ENCODE measurements around the gene CUEDC1. TPM values are rescaled to one million over a fixed set of nuclear protein-coding genes. Genes with fewer than 3 reads are reported as not detected.

Gene CUEDC1
- total and polyA plus RNA-seq, 9 of the 15 experiments (the other 6 are each of a cell fraction or from before 2014, with no cell fraction given): 0.20 to 4.1 (median 1.6) TPM; not detected in 1

- Histone ChIP-seq H3K4me2 (ENCODE audit: insufficient read depth, low read length) (no peak overlapping the region), H3K79me2 (ENCODE audit: control insufficient read depth, insufficient read depth, low read length) (peaks cover 59% of the 10 kb centered on the region), H2AFZ (ENCODE audit: low read depth, low read length) (no peak overlapping the region), H3K9ac (ENCODE audit: insufficient read depth in 1 of 2, low read depth in 2 of 2, low read length in 2 of 2) (no peak overlapping the region), H3K4me1 (replicated peaks in 1 of 2; ENCODE audit: control insufficient read depth in 2 of 2, insufficient read depth in 2 of 2, low read length in 2 of 2) (peaks cover 8 to 14% of the 10 kb centered on the region in 2 experiments; a peak in 3 of 5 replicates), H3K27ac (ENCODE audit: extremely low read depth, low read depth, low read length) (no peak overlapping the region), H3K4me3 (no peak overlapping the region), H3K27me3 (ENCODE audit: control insufficient read depth in 2 of 2, insufficient read depth in 2 of 2, low read length in 2 of 2) (no peaks in the 10 kb centered on the region), H3K9me1 (ENCODE audit: control insufficient read depth, insufficient read depth, low read length) (no peaks in the 10 kb centered on the region), H4K20me1 (replicated peaks; ENCODE audit: control insufficient read depth, insufficient read depth, low read length) (peaks cover 5% of the 10 kb centered on the region; the same call in 1 of the 2 replicates), H3K9me3 (replicated peaks; ENCODE audit: control insufficient read depth, insufficient read depth, low read depth, low read length) (no peaks in the 10 kb centered on the region), H3K36me3 (ENCODE audit: control insufficient read depth, insufficient read depth, low read length) (peaks cover 66% of the 10 kb centered on the region)
- ChIA-PET CTCF (ENCODE audit: low intra/inter-chr PET ratio) (no interaction called here), POLR2A (interaction anchor here (0.7 to 1.2 kb wide), 2 partner anchors 8 to 95 kb away, joined by 3 to 4 read pairs; no protein-coding TSS in a partner anchor)
- FAIRE-seq (peak; percentile 62), DNase-seq (ENCODE audit: extremely low read depth in 1 of 4, low spot score in 3 of 4) (no peak), ATAC-seq (no peak)
- intact Hi-C loops (cut with micrococcal nuclease) (no loop called here), in situ Hi-C loops (cut with MboI) (no loop called here)
- WGBS (ENCODE audit: insufficient coverage, low coverage, missing lambda C conversion rate): 93% methylated on average over 1 of the region's 1 CpG
- BruUV-seq (replicated peaks): no TSS peak
- no peak for TF ChIP-seq MCM3 (IDR thresholded peaks at IDR 0.05)
- no peak for TF ChIP-seq TCFL5 (CRISPR knock-in tag; conservative IDR thresholded peaks at IDR 0.05)
- TF ChIP-seq THRA (IDR thresholded peaks at IDR 0.05): no peak
- no peak for TF ChIP-seq POLR2B (IDR thresholded peaks at IDR 0.05; ENCODE audit: low read depth, partially characterized antibody)
- TF ChIP-seq ZNF217 (CRISPR knock-in tag; IDR thresholded peaks at IDR 0.05): no peak
- TF ChIP-seq NRF1 (conservative IDR thresholded peaks at IDR 0.05 in 1 of 2, IDR thresholded peaks at IDR 0.05 in 1 of 2): no peak
- no peak for TF ChIP-seq SMARCE1 (IDR thresholded peaks at IDR 0.05)
- TF ChIP-seq STAG1 (CRISPR knock-in tag; IDR thresholded peaks at IDR 0.05; ENCODE audit: borderline replicate concordance): no peak
- no peak for TF ChIP-seq ZBTB49 (CRISPR knock-in tag; IDR thresholded peaks at IDR 0.05; ENCODE audit: borderline replicate concordance)
- TF ChIP-seq ETV6 (IDR thresholded peaks at IDR 0.05; ENCODE audit: borderline replicate concordance in 1 of 2, low read depth in 2 of 2, low read length in 1 of 2): no peak
- no peak for TF ChIP-seq ETV6 (CRISPR knock-in tag; IDR thresholded peaks at IDR 0.05; ENCODE audit: borderline replicate concordance)
- no peak for TF ChIP-seq RCOR1 (IDR thresholded peaks at IDR 0.05; ENCODE audit: borderline replicate concordance in 1 of 2, low read depth in 2 of 2, low read length in 2 of 2)
- no peak for TF ChIP-seq CLOCK (CRISPR knock-in tag; IDR thresholded peaks at IDR 0.05; ENCODE audit: borderline replicate concordance)
- TF ChIP-seq SFPQ (IDR thresholded peaks at IDR 0.05; ENCODE audit: low read depth, low read length): no peak
Measured at GRCh38 chr17:57983446-57983845, 28.2 kb upstream of the CUEDC1 start.
